Stimulated activated naive CD8-positive, alpha-beta T cell treated with anti-CD3 and anti-CD28 coated beads, Interleukin-15, Interleukin-2, amounts not matched to agents 100 ng/mL and 50 ng/mL, for 24 hours (primary cell): ENCODE measurements around the gene CP.

Experiments
- H3K27ac Mint-ChIP-seq: one replicate; pipeline ENCODE4 v1.8.0; 2021; ENCODE audit warnings: mild to moderate bottlenecking, mixed read lengths
- H3K27me3 Mint-ChIP-seq: one replicate; pipeline ENCODE4 v1.8.0; 2021; ENCODE audit warnings: mixed read lengths
- H3K36me3 Mint-ChIP-seq: one replicate; pipeline ENCODE4 v1.8.0; 2021; ENCODE audit warnings: low read depth, mixed read lengths
- H3K4me1 Mint-ChIP-seq: one replicate; pipeline ENCODE4 v1.8.0; 2021; ENCODE audit warnings: low read depth, mixed read lengths
- H3K4me3 Mint-ChIP-seq: one replicate; pipeline ENCODE4 v1.8.0; 2021; ENCODE audit warnings: mild to moderate bottlenecking, mixed read lengths
- H3K9me3 Mint-ChIP-seq: one replicate; pipeline ENCODE4 v1.8.0; 2021; ENCODE audit warnings: mixed read lengths

Gene CP

GRCh38 chr3:149221783-149222517 is at the start of gene CP:
Gene CP (minus strand): TSS chr3:149221829. CDS start chr3:149221792, 37 bp downstream.
- Mint-ChIP-seq H3K4me3 (no peak within 1 kb of the TSS), H3K9me3 (no peaks in the 10 kb centered on the region), H3K27me3 (no peaks in the 10 kb centered on the region), H3K36me3 (no peaks in the 10 kb centered on the region), H3K4me1 (peaks cover 28% of the 10 kb centered on the region), H3K27ac (no peak within 1 kb of the TSS)

DNA sequence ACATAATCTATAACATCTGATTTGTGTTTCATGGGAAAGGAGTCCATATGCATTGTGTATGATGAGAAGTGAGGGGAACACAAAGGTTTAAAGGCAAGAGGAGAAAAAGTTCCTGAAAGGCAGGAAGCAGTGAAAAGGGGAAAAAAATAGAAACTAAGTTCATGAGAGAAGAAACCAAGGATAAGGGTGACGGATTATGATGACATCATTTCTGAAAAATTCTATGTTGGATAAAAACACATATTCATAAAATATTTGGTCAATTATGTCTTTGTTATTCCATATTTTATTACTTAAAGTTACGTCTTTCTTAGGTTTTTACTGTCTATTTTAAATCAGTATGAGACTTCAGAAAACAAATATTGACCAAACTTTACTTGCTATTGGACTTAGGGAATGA is 48.6 kb upstream of the CP start:
- Mint-ChIP-seq H3K36me3 (no peaks in the 10 kb centered on the region), H3K9me3 (no peaks in the 10 kb centered on the region), H3K27ac (no peak overlapping the region), H3K27me3 (no peaks in the 10 kb centered on the region), H3K4me3 (no peak overlapping the region), H3K4me1 (no peaks in the 10 kb centered on the region)

- no peaks in the 10 kb centered on the region for H3K9me3 Mint-ChIP-seq
- no peak overlapping the region for H3K27ac Mint-ChIP-seq
- H3K4me3 Mint-ChIP-seq: no peak overlapping the region
- no peaks in the 10 kb centered on the region for H3K36me3 Mint-ChIP-seq
- no peaks in the 10 kb centered on the region for H3K27me3 Mint-ChIP-seq
- no peaks in the 10 kb centered on the region for H3K4me1 Mint-ChIP-seq
Measured at GRCh38 chr3:149269687-149270086, 48.1 kb upstream of the CP start.

GRCh38 chr3:149267565-149267964 is 45.9 kb upstream of the CP start:
- Mint-ChIP-seq H3K27ac (no peak overlapping the region), H3K4me3 (no peak overlapping the region), H3K27me3 (no peaks in the 10 kb centered on the region), H3K4me1 (no peaks in the 10 kb centered on the region), H3K36me3 (no peaks in the 10 kb centered on the region), H3K9me3 (no peaks in the 10 kb centered on the region)

- no peaks in the 10 kb centered on the region for H3K4me1 Mint-ChIP-seq
- H3K36me3 Mint-ChIP-seq: no peaks in the 10 kb centered on the region
- no peaks in the 10 kb centered on the region for H3K9me3 Mint-ChIP-seq
- H3K4me3 Mint-ChIP-seq: no peak overlapping the region
- no peak overlapping the region for H3K27ac Mint-ChIP-seq
- H3K27me3 Mint-ChIP-seq: no peaks in the 10 kb centered on the region
Measured at GRCh38 chr3:149266736-149267135, 45.1 kb upstream of the CP start.

DNA sequence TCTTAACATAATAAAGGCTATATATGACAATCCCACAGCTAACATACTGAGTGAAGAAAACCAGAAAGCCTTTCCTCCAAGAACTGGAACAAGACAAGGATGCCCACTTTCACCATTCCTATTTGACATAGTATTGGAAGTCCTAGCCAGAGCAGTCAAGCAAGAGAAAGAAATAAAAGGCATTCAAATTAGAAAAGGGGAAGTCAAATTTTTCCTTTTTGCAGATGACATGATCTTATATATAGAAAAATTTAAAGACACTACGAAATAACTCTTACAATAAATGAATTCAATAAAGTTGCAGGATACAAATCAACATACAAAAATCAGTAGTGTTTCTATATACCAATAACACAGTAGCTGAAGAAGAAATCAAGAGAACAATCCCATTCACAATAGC is 42.2 kb upstream of the CP start:
- H3K4me3 Mint-ChIP-seq: no peak overlapping the region
- no peaks in the 10 kb centered on the region for H3K9me3 Mint-ChIP-seq
- H3K4me1 Mint-ChIP-seq: no peaks in the 10 kb centered on the region

DNA sequence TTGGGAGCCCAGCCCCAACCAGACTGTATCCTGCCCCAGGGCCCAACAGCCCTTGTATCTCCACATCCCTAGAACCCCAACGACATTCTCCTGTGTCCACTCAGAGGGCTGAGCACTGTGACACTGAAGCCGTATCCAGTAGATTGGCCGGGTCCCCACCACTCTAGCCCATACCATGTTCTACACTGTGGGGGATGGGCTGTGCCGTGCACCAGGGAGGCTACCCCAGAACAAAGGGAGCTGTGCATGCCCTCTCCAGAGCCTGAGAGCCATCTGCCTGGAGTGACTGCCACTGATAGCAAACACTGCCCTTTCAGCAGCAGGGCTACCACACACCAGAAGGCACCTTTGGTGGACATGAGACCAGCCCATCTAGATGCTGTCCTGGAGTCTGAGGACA is 37.1 kb upstream of the CP start:
- Mint-ChIP-seq H3K36me3 (no peaks in the 10 kb centered on the region), H3K27me3 (peaks cover 7% of the 10 kb centered on the region), H3K27ac (no peak overlapping the region), H3K4me3 (no peak overlapping the region), H3K9me3 (no peaks in the 10 kb centered on the region), H3K4me1 (no peaks in the 10 kb centered on the region)

More for the DNA sequence above, 42.2 kb upstream of the CP start:
- Mint-ChIP-seq H3K27me3 (no peaks in the 10 kb centered on the region), H3K27ac (no peak overlapping the region), H3K36me3 (no peaks in the 10 kb centered on the region)

DNA sequence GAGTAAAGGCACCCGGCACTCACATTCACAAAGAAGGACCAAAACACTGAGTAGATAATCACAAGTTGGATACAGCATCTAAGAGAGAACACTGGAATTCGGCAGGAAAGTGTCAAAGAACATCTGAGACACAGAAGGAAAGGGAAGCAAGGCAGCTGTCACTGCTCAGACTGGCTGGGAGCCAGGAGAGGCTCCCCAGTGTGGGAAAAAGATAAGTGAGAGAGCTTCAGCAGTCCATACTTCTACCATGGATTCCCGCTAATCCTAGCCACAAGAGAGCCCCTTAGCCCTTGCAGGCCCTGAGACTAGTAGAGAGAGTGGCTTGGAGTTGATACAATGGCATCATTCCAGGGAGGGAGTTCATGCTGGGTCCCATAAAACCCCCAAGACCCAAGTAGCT is 36.7 kb upstream of the CP start:
- H3K4me1 Mint-ChIP-seq: no peaks in the 10 kb centered on the region
- H3K4me3 Mint-ChIP-seq: no peak overlapping the region
- H3K9me3 Mint-ChIP-seq: no peaks in the 10 kb centered on the region
- peaks cover 7% of the 10 kb centered on the region for H3K27me3 Mint-ChIP-seq
- H3K36me3 Mint-ChIP-seq: no peaks in the 10 kb centered on the region
- H3K27ac Mint-ChIP-seq: no peak overlapping the region

- Mint-ChIP-seq H3K27ac (no peak overlapping the region), H3K4me3 (no peak overlapping the region), H3K36me3 (no peaks in the 10 kb centered on the region), H3K9me3 (no peaks in the 10 kb centered on the region), H3K27me3 (peaks cover 4% of the 10 kb centered on the region), H3K4me1 (peaks cover 15% of the 10 kb centered on the region)
Measured at GRCh38 chr3:149252272-149252671, 30.6 kb upstream of the CP start.

DNA sequence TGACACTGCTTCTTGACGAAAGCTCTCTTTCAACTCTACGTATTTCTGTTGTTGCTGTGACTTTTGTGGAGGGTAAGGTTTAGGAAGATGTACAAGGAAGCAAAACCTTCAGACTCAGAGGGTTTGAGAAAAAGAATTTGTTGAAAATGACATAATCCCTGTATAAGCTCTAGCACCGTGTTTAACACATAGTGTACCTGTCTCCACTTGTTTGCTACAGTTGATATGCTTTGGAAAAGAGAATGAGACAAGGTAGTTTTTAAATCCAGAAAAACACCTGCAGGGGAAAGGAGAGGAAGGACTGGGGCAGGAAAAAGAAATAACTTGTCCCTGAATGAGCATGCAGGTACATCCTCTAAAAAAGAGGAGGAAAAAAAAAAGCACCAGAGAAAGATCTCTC is 29.6 kb upstream of the CP start:
- H3K27me3 Mint-ChIP-seq: peaks cover 4% of the 10 kb centered on the region
- H3K9me3 Mint-ChIP-seq: no peaks in the 10 kb centered on the region
- no peak overlapping the region for H3K27ac Mint-ChIP-seq
- peaks cover 22% of the 10 kb centered on the region for H3K4me1 Mint-ChIP-seq
- no peaks in the 10 kb centered on the region for H3K36me3 Mint-ChIP-seq
- no peak overlapping the region for H3K4me3 Mint-ChIP-seq

DNA sequence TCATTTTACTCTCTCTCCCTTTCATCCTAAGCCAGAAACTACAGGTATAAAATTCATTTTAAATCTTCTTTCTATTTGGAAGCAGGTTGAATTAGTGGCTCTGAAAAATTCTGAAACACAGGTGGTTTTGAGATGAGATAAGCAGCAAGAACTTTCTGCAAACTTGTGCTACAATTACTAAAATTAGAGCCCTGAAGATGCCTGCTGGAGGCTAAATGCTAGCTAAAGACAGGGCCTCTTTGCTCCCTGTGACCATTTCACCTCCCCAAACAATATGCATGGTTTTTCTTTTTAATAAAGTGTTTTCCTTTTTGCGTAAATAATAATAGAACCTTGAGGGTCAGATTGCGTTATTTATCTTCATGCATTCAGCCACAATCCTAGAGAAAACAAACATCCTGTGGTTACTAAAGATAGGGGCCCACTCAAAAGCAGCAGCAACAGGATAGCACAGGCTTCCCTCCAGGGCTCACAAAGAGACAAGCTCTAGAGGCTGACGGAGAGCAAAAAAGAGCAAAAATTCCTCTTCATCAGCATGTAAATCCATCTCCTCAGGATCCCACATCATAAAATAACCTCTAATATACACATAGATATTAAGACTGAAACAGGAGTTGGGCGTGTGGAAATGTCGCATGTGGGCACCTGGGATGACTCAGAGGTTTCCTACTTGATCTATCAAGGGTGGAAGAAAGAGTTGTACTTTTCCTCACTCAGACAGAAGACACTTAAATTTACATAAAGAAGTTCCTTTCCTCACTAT is 26.5 kb upstream of the CP start:
- peak overlapping the region; percentile 40 for H3K4me3 Mint-ChIP-seq
- peaks cover 41% of the 10 kb centered on the region for H3K4me1 Mint-ChIP-seq
- H3K27ac Mint-ChIP-seq: peak overlapping the region; percentile 78

DNA sequence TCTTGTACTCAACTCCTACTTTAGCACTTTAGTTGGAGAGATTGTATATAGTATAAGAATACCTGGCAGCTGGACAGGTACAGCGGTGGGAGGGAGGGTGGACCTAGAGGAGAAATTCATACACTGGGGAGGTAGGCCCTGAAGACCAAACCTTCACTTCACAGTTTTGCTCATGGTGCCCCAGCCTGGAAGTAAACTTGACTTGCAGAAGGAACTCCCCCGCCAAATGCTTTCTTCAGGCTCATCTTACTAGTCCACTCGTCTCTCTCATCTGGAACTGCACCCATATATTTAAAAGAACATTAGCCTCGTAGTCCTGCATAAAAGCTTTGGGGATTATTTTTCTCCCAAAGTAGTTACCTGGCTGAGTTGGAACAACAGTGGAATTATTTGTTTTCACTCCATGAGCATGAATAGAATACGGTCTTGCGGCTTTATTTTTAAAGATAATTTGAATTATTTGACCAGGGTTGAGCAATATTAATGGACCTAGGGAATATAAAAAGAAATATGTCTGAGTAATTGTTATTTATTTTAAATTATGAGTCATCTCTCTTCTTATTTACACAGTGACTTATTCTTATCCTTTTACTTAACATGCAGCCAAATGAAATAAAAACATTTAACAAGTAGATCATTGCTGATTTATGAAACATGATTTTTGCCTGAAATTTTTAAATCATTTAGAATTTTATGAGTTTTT is 25.5 kb upstream of the CP start:
- peaks cover 41% of the 10 kb centered on the region for H3K4me1 Mint-ChIP-seq
- no peak overlapping the region for H3K27ac Mint-ChIP-seq
- H3K36me3 Mint-ChIP-seq: no peaks in the 10 kb centered on the region
- H3K4me3 Mint-ChIP-seq: no peak overlapping the region
- no peaks in the 10 kb centered on the region for H3K27me3 Mint-ChIP-seq
- H3K9me3 Mint-ChIP-seq: no peaks in the 10 kb centered on the region

More for the DNA sequence above, 26.5 kb upstream of the CP start:
- Mint-ChIP-seq H3K36me3 (no peaks in the 10 kb centered on the region), H3K27me3 (no peaks in the 10 kb centered on the region), H3K9me3 (no peaks in the 10 kb centered on the region)

GRCh38 chr3:149245738-149246451 is 24.3 kb upstream of the CP start:
- peak overlapping the region; percentile 33 for H3K27ac Mint-ChIP-seq
- H3K36me3 Mint-ChIP-seq: no peaks in the 10 kb centered on the region
- peaks cover 41% of the 10 kb centered on the region for H3K4me1 Mint-ChIP-seq
- peak overlapping the region; percentile 61 for H3K4me3 Mint-ChIP-seq
- H3K9me3 Mint-ChIP-seq: no peaks in the 10 kb centered on the region
- H3K27me3 Mint-ChIP-seq: no peaks in the 10 kb centered on the region

- Mint-ChIP-seq H3K27me3 (peaks cover 2% of the 10 kb centered on the region), H3K9me3 (no peaks in the 10 kb centered on the region), H3K4me3 (no peak overlapping the region), H3K27ac (no peak overlapping the region), H3K4me1 (peaks cover 36% of the 10 kb centered on the region), H3K36me3 (no peaks in the 10 kb centered on the region)
Measured at GRCh38 chr3:149243540-149243939, 21.9 kb upstream of the CP start.
